Neural crest cell (in vitro differentiated cells): ENCODE measurements around the gene IZUMO4. TPM values are rescaled to one million over a fixed set of nuclear protein-coding genes. Genes with fewer than 3 reads are reported as not detected.
A peak's percentile ranks its signal among the peaks of the same experiment; 100 is the strongest.
"Not testable (repeated sequence)": the region's sequence is repeated elsewhere in the genome, so short reads cannot be mapped to it uniquely, and the experiment has no call there.

Experiments
- DNase-seq: peaks from one replicate; pipeline ENCODE4 v3.0.0; 2021; ENCODE audit warnings: low read depth, mixed read lengths, low spot score
- H3K27ac Mint-ChIP-seq: one replicate; pipeline ENCODE4 v1.8.0; 2021; ENCODE audit warnings: mild to moderate bottlenecking, mixed read lengths; ENCODE audit not compliant: unreplicated experiment
- H3K27me3 Mint-ChIP-seq: 2 replicates; pipeline ENCODE4 v1.8.0; 2021; ENCODE audit warnings: low read depth, mild to moderate bottlenecking, mixed read lengths
- H3K36me3 Mint-ChIP-seq: 2 replicates; pipeline ENCODE4 v1.8.0; 2021; ENCODE audit warnings: low read depth, mild to moderate bottlenecking, mixed read lengths
- H3K4me1 Mint-ChIP-seq: 2 replicates; pipeline ENCODE4 v1.8.0; 2021; ENCODE audit warnings: mixed read lengths
- H3K4me3 Mint-ChIP-seq: one replicate; pipeline ENCODE4 v1.8.0; 2021; ENCODE audit warnings: mild to moderate bottlenecking, mixed read lengths
- H3K9me3 Mint-ChIP-seq: 2 replicates; pipeline ENCODE4 v1.8.0; 2021; ENCODE audit warnings: mixed read lengths
- total RNA-seq: library from RNA; stranded (reverse); gene quantifications from 2 replicates; pipeline ENCODE4 v1.2.1, GENCODE V29; 2021
- TF ChIP-seq, protein P1 (sequence below): fragments of 200-600 bp; sonication (generic); conservative IDR thresholded peaks from 2 replicates; pipeline ENCODE4 v1.5.0; 2021; ENCODE audit warnings: antibody characterized with exemption, mild to moderate bottlenecking

Gene IZUMO4
- total RNA-seq, 1 donor from 2014 or later: 5.6 TPM

GRCh38 chr19:2081873-2082810 is 14.6 kb upstream of the IZUMO4 start:
- TF ChIP-seq, protein P1, sequence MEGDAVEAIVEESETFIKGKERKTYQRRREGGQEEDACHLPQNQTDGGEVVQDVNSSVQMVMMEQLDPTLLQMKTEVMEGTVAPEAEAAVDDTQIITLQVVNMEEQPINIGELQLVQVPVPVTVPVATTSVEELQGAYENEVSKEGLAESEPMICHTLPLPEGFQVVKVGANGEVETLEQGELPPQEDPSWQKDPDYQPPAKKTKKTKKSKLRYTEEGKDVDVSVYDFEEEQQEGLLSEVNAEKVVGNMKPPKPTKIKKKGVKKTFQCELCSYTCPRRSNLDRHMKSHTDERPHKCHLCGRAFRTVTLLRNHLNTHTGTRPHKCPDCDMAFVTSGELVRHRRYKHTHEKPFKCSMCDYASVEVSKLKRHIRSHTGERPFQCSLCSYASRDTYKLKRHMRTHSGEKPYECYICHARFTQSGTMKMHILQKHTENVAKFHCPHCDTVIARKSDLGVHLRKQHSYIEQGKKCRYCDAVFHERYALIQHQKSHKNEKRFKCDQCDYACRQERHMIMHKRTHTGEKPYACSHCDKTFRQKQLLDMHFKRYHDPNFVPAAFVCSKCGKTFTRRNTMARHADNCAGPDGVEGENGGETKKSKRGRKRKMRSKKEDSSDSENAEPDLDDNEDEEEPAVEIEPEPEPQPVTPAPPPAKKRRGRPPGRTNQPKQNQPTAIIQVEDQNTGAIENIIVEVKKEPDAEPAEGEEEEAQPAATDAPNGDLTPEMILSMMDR: no peak
- no peak overlapping the region for H3K4me3 Mint-ChIP-seq
- H3K4me1 Mint-ChIP-seq: peaks cover 5% of the 10 kb centered on the region
- H3K27ac Mint-ChIP-seq: no peak overlapping the region
- H3K36me3 Mint-ChIP-seq: no peaks in the 10 kb centered on the region
- no peak for DNase-seq
- no peaks in the 10 kb centered on the region for H3K27me3 Mint-ChIP-seq
- H3K9me3 Mint-ChIP-seq: no peaks in the 10 kb centered on the region

GRCh38 chr19:2083174-2083854 is 13.4 kb upstream of the IZUMO4 start:
- Mint-ChIP-seq H3K4me3 (no peak overlapping the region), H3K27me3 (no peaks in the 10 kb centered on the region), H3K36me3 (no peaks in the 10 kb centered on the region), H3K4me1 (peaks cover 5% of the 10 kb centered on the region), H3K27ac (no peak overlapping the region), H3K9me3 (no peaks in the 10 kb centered on the region)
- DNase-seq: no peak
- TF ChIP-seq, protein P1: no peak

- Mint-ChIP-seq H3K4me1 (peaks cover 13% of the 10 kb centered on the region), H3K27ac (no peak overlapping the region), H3K9me3 (no peaks in the 10 kb centered on the region), H3K36me3 (no peaks in the 10 kb centered on the region), H3K4me3 (no peak overlapping the region), H3K27me3 (no peaks in the 10 kb centered on the region)
- TF ChIP-seq, protein P1: no peak
- no peak for DNase-seq
These were observed 11.6 kb upstream of the IZUMO4 start for GRCh38 chr19:2084993-2085720.

DNA sequence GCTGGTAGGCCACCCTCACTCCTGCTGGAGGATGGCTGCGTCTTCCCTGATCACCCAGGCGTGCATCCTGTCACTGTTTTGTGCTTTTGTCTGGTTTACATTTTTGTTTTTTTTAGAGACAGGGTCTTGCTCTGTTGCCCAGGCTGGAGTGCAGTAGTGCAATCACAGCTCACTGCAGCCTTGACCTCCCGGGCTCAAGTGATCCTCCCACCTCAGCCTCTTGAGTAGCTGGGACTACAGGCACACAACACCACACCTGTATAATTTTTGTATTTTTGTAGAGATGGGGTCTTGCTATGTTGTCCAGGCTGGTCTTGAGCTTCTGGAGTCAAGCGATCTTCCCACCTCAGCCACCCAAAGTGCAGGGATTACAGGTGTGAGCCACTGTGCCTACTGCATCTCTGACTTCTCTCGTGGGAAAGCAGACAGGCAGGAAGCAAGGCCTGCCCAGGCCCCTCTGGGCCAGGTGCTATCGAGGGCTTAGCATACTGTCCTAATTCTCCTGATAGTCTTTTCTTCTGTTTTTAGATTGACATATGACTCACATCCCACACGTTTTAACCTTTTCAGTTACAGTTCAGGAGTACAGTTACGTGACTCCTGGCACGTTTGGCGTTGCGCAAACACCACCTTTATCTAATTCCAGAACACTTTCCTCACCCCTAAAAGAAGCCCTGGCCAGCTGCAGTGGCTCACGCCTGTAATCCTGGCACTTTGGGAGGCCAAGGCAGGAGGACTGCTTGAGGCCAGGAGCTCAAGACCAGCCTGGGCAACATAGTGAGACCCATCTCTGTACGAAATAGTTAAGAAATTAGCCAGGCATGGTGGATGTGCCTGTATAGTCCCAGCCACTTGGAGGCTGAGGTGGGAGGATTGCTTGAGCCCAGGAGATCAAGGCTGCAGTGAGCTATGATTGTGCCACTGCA is 9.8 kb upstream of the IZUMO4 start:
- Mint-ChIP-seq H3K4me3 (peak overlapping the region; percentile 68), H3K4me1 (peaks cover 19% of the 10 kb centered on the region)
- not testable (repeated sequence) for H3K27ac Mint-ChIP-seq, H3K9me3 Mint-ChIP-seq, H3K36me3 Mint-ChIP-seq, H3K27me3 Mint-ChIP-seq, DNase-seq

GRCh38 chr19:2087621-2088100 is 9.1 kb upstream of the IZUMO4 start:
- peak overlapping the region; percentile 68 for H3K4me3 Mint-ChIP-seq
- H3K36me3 Mint-ChIP-seq: no peaks in the 10 kb centered on the region
- no peaks in the 10 kb centered on the region for H3K27me3 Mint-ChIP-seq
- TF ChIP-seq, protein P1: no peak
- DNase-seq: no peak
- peaks cover 19% of the 10 kb centered on the region for H3K4me1 Mint-ChIP-seq
- no peaks in the 10 kb centered on the region for H3K9me3 Mint-ChIP-seq
- no peak overlapping the region for H3K27ac Mint-ChIP-seq
